ENCODE data around the gene DYNC1I1.

The DYNC1I1 gene

GRCh38 chr7:95794917-95795515, 22.7 kb downstream of the DYNC1I1 start:
- DNase-seq: no peak

- no peak for DNase-seq
These were observed 24.3 kb downstream of the DYNC1I1 start for GRCh38 chr7:95796617-95797016.

GRCh38 chr7:95798401-95798930, 26.1 kb downstream of the DYNC1I1 start:
- no peak for DNase-seq

- no peak for DNase-seq
These were observed 28.4 kb downstream of the DYNC1I1 start for GRCh38 chr7:95800787-95801186.

- no peak for DNase-seq
These were observed 29.9 kb downstream of the DYNC1I1 start for GRCh38 chr7:95802270-95802669.

- no peak for DNase-seq
These were observed 31.7 kb downstream of the DYNC1I1 start for GRCh38 chr7:95804052-95804451.

GRCh38 chr7:95805909-95806308, 33.6 kb downstream of the DYNC1I1 start:
- DNase-seq: no peak

- no peak for DNase-seq
These were observed 36.0 kb downstream of the DYNC1I1 start for GRCh38 chr7:95808396-95808795.

GRCh38 chr7:95811846-95812445, 39.6 kb downstream of the DYNC1I1 start:
- DNase-seq: no peak

- DNase-seq: no peak
These were observed 42.4 kb downstream of the DYNC1I1 start for GRCh38 chr7:95814721-95815120.

- DNase-seq: no peak
These were observed 45.7 kb downstream of the DYNC1I1 start for GRCh38 chr7:95817866-95818640.

GRCh38 chr7:95820778-95821177, 48.4 kb downstream of the DYNC1I1 start:
- DNase-seq: no peak

- DNase-seq: no peak
These were observed 50.4 kb downstream of the DYNC1I1 start for GRCh38 chr7:95822717-95823116.

GRCh38 chr7:95824616-95825015, 52.3 kb downstream of the DYNC1I1 start:
- no peak for DNase-seq

- no peak for DNase-seq
These were observed 56.8 kb downstream of the DYNC1I1 start for GRCh38 chr7:95828824-95829790.

- DNase-seq: no peak
These were observed 68.9 kb downstream of the DYNC1I1 start for GRCh38 chr7:95840953-95841950.

GRCh38 chr7:95843286-95843685, 70.9 kb downstream of the DYNC1I1 start:
- DNase-seq: no peak

- DNase-seq: no peak
These were observed 72.7 kb downstream of the DYNC1I1 start for GRCh38 chr7:95845007-95845406.

- DNase-seq: no peak
These were observed 74.7 kb downstream of the DYNC1I1 start for GRCh38 chr7:95847061-95847460.

- no peak for DNase-seq
These were observed 87.1 kb downstream of the DYNC1I1 start for GRCh38 chr7:95859429-95859828.

- DNase-seq: no peak
These were observed 88.7 kb downstream of the DYNC1I1 start for GRCh38 chr7:95861041-95861440.
